ENCODE measurements around the gene RNF130.

RNF130 gene

DNA sequence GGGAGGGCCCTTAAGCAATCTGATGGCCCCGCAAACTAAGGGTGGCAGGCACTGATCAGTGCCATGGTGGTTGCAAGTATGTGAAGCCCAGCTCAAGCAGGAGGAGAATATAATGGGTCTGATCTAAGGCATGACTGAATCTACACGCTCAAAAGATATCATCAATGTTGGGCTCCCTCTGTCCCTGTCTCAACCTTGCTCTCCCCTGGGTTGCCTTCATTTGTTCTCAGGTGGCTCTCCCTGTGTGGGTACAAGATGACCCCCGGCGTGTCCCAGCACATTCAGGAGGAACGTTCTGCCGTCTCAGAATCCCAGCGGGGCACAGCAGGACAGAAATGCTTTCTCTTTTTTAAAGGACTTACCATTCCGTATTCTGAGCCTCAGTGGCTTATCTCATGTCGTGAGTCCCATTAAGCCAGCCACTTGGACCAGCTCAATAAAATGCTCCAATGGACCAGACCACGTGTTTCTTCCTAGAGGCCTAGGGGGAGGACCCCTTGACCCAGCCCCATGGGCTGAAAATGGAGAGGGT is 12.0 kb upstream of the RNF130 start:
- DNase-seq: no peak

DNA sequence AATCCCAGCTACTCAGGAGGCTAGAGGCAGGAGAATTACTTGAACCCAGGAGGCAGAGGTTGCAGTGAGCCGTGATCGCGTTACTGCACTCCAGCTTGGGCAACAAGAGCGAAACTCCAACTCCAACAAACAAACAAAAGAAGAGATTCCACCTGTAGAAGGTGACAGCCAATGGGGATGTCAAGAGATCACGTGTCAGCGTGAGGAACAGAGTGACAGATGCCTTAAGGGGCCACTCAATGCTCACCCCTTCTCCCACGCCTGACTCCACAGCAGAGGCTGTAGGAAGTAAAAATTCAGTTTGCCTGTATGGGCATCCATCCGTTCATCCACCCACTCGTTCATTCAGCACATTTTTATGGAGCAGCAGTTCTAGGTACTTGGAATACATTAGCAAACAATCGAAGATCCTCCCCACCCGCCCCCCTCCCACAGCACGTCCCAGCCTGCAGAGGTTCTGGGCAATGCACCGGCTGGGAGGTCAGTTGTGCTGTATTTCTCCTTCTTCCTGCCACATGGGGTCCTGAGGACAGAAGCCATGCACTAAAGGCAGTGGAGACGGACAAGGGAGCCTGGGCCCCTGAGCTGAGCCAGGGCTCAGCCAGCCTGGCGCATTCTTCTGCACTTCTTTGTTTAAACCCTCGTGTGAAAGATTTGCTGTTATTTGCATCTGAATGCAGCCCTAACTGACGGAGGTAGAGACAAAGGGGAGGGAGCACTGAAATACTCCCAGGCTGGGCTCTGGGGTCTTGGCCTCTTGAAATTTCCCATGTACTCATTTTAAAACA is 11.3 kb upstream of the RNF130 start:
- no peak for DNase-seq

DNA sequence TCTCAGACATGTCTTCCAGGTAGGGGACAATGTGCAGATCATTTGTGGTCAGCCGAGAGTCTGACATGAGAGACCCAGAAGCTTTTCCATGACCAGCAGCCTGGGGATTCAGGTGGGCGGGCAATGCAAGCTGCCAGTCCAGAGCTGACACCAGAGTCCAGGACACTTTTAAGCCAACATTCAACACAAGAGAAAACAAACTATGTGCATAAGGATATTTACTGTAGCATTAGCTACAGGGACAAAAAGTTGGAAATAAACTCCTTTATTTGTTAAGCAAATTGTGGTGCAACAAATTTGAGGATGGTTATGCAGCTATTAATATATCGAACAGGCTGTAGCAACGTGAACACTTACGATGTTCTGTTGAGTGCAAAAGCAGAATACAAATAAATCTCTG is 9.9 kb upstream of the RNF130 start:
- DNase-seq: no peak

- no peak for DNase-seq
Measured at GRCh38 chr5:180080486-180081280, 9.1 kb upstream of the RNF130 start.

DNA sequence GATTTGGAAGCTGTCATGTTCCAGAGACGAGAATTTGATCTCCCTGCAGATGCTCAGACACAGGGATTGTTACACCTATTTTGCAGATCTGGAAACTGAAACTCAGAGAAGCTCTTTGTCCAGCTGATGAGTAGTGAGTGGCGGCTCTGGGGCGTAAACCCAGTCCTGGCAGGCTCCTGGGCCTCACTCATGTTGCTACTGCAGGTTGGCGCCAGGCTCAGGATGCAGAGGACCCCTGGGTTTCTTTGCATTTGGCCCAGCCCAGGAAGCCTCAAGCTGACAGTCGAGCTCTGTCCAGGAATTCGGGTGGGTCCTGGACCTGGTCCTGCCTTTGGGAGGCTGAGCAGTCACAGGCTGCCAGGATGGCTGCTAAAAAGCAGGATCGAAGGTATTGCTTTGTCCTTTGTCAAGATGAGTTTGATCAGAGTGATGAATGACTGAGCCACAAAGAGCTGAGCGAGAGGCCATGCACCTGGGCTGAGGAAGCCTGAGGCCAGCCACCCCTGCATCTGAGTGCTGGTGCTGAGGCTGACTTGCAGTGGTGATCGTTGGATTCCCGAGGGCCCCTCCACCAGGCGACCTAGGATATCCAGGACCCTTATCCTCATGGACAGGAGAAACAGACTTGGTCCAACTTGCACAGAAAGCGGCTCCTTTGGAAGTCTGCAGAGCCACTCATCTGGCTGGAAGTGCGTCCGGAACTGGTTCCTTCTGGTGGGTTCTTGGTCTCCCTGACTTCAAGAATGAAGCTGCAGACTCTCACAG is 8.3 kb upstream of the RNF130 start:
- no peak for DNase-seq

- DNase-seq: no peak
Measured at GRCh38 chr5:180078348-180078747, 6.8 kb upstream of the RNF130 start.

GRCh38 chr5:180077594-180078284 is 6.2 kb upstream of the RNF130 start:
- no peak for DNase-seq

DNA sequence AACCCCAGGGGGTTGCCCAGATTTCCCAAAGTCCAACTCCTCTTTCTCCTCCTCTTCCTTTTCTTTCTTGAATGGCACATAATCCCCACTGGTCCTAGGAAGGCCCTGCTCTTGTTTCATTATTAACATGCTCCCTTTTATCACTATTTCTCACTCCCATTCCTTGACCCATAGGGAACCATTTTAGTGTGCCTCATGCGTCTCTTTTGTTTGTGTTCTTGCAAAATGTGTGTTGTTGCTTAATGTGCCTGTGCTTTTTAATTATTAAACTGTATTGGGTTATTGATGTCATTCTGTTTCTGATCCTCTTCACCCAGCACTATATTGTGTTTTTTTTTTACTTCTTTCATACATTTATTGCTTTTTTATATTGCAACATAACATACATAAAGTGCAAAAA is 4.1 kb upstream of the RNF130 start:
- no peak for DNase-seq

- DNase-seq: no peak
Measured at GRCh38 chr5:180074462-180074861, 2.9 kb upstream of the RNF130 start.

DNA sequence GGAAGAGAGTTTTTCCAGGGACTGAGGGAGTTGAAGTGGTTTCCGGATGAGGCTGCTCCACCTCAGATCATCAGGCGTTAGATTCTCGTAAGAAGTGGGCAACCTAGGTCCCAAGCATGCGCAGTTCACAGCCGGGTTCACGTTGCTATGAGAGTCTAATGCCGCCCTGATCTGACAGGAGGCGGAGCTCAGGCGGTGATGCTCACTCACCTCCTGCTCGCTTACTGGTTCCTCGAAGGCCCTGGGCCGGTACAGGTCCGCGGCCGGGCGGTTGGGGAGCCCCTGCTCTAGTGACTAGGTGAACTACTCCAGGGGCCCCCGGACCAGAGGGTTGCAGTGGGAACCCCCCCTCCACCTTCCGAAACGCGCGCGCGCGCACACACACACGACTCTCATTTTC is 997 bp upstream of the RNF130 start:
- no peak for DNase-seq

GRCh38 chr5:180072256-180072548 is 643 bp upstream of the RNF130 start:
- DNase-seq: no peak

- no peak for DNase-seq
Measured at GRCh38 chr5:180070756-180071530, 616 bp downstream of the RNF130 start.

- no peak for DNase-seq
Measured at GRCh38 chr5:180069589-180070247, 1.8 kb downstream of the RNF130 start.

DNA sequence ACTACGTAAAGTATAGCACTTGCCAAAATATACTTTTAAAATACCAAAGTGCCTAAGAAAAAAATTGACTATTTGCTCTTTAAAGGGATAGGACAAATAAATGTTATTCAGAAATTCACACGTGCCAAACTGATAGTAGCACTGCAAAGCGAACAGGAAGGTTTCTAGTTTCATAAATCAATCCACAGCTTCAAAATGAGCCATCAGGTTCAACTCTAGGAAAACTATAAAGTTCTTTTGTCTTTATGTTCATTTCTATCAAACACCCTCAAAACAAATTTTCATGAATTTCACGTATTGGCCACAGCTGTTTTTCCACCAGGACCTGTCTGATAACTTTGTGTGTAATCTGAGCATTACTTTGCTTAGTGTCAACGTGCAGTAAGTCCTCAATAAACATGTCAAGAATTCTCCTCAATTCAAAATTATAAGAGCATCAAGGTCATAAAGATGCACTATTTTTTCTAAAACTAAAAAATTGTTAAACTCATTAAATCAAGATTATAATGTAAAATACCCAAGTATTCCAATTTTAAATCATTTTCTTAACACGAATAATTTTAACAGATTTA is 3.0 kb downstream of the RNF130 start:
- DNase-seq: no peak

- DNase-seq: no peak
Measured at GRCh38 chr5:180067986-180068385, 3.6 kb downstream of the RNF130 start.

DNA sequence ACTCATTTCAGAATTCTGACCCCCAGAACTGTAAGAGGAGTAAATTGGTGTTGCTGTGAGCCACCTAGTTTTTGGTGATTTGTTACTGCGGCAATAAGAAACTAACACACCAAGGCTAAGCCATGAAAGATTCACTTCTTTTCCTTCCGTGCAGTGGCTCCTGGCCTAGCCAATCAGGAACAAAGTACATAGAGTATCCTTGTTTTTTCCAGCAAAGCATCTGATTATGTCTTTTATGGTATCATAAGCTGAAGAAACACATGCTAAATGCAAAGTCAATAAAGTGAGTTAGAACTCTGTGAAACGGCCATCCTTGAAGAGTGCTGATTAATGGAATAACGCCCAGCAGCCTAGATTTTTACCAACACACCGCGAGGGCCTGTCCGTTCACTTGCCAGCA is 11.4 kb downstream of the RNF130 start:
- DNase-seq: no peak

DNA sequence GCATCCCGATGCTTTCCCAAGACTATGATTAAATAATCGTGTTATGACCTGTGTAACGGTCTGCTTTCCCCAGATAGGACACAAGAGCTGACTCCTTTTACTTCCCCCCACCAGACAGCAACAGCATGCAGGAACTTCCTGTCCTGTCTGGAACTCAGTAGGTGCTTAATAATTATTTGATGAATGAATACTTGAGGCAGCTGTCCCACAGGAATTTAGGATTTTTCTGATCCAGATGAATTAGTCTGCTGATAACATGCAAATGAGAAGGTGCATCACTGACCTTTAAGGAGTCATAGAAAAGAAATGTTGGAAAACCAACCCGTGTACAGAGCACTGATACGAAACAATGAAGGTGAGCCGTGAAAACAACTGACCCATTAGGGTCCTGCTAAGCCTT is 12.2 kb downstream of the RNF130 start:
- no peak for DNase-seq

DNA sequence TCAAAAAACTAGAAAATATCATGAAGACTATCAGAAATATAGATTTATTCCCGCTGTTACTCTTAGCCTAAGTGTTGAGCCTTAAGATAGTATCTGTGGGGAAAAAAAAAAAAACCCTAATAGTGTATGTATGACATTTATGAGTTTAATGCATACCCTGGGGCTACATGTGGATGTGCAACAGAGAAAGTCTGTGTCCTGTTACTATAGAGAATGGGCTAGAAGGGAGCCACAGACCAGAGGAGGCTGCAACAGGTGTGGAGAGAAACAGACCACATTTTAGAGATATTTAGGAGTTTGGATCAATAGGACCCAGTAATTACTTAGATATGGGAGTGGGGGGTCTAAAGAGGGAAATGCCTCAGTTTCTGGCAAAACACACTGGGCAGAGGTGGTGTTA is 15.4 kb downstream of the RNF130 start:
- DNase-seq: no peak

GRCh38 chr5:180054226-180054625 is 17.3 kb downstream of the RNF130 start:
- DNase-seq: no peak

DNA sequence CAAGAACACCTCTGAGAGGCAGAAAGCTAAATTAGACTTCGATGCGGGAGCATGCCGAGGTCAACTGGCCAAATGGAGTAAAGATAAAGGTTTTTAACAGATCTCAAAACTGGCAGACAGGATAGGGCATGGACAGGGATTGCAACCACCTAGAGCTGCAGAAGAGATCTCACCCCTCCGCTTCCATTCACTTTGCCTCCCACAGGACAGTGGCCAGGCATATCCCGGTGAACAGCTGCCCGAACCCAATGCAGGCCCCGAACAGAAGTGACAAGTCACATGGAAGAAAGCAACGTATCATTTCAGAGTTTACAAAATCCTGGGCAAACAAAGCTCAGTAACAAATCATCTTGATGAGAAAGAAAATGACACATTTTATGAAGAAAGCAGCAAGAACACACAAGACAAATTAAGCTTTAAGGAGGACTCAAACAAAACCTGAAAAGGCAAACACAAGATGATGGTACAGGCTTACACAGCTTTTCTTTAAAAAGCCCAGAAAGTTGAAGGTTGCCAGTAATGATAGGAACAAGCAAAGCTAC is 18.4 kb downstream of the RNF130 start:
- DNase-seq: no peak
